Measurements from ENCODE around the gene CREB3L2. TPM values are rescaled to one million over a fixed set of nuclear protein-coding genes. Genes with fewer than 3 reads are reported as not detected.

CREB3L2 gene
- total and polyA plus RNA-seq, 2 of the 8 experiments (the other 6 are each of a cell fraction or from before 2014, with no cell fraction given) = 14.4 to 48.3 TPM

DNA sequence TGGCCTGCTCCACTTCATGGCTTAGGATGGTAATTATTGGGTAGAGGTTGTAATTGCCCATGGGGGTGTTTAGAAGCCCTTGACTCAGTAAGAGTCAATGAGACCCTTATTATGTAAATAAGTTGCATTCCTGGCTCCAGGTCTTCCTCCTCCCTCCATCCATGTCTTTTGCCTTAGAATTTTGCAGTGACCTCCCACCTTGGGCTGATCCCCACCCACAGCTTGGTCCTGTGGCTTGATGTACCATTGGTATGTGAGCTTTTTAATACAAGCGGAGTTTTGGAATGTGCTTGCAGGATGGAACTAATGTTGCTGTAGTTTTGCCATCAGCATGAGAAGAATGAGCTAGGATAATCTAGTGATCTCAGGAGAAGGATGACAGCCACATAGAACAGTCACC lies 81.9 kb downstream of the CREB3L2 start (continued):
- TF ChIP-seq, protein P1, sequence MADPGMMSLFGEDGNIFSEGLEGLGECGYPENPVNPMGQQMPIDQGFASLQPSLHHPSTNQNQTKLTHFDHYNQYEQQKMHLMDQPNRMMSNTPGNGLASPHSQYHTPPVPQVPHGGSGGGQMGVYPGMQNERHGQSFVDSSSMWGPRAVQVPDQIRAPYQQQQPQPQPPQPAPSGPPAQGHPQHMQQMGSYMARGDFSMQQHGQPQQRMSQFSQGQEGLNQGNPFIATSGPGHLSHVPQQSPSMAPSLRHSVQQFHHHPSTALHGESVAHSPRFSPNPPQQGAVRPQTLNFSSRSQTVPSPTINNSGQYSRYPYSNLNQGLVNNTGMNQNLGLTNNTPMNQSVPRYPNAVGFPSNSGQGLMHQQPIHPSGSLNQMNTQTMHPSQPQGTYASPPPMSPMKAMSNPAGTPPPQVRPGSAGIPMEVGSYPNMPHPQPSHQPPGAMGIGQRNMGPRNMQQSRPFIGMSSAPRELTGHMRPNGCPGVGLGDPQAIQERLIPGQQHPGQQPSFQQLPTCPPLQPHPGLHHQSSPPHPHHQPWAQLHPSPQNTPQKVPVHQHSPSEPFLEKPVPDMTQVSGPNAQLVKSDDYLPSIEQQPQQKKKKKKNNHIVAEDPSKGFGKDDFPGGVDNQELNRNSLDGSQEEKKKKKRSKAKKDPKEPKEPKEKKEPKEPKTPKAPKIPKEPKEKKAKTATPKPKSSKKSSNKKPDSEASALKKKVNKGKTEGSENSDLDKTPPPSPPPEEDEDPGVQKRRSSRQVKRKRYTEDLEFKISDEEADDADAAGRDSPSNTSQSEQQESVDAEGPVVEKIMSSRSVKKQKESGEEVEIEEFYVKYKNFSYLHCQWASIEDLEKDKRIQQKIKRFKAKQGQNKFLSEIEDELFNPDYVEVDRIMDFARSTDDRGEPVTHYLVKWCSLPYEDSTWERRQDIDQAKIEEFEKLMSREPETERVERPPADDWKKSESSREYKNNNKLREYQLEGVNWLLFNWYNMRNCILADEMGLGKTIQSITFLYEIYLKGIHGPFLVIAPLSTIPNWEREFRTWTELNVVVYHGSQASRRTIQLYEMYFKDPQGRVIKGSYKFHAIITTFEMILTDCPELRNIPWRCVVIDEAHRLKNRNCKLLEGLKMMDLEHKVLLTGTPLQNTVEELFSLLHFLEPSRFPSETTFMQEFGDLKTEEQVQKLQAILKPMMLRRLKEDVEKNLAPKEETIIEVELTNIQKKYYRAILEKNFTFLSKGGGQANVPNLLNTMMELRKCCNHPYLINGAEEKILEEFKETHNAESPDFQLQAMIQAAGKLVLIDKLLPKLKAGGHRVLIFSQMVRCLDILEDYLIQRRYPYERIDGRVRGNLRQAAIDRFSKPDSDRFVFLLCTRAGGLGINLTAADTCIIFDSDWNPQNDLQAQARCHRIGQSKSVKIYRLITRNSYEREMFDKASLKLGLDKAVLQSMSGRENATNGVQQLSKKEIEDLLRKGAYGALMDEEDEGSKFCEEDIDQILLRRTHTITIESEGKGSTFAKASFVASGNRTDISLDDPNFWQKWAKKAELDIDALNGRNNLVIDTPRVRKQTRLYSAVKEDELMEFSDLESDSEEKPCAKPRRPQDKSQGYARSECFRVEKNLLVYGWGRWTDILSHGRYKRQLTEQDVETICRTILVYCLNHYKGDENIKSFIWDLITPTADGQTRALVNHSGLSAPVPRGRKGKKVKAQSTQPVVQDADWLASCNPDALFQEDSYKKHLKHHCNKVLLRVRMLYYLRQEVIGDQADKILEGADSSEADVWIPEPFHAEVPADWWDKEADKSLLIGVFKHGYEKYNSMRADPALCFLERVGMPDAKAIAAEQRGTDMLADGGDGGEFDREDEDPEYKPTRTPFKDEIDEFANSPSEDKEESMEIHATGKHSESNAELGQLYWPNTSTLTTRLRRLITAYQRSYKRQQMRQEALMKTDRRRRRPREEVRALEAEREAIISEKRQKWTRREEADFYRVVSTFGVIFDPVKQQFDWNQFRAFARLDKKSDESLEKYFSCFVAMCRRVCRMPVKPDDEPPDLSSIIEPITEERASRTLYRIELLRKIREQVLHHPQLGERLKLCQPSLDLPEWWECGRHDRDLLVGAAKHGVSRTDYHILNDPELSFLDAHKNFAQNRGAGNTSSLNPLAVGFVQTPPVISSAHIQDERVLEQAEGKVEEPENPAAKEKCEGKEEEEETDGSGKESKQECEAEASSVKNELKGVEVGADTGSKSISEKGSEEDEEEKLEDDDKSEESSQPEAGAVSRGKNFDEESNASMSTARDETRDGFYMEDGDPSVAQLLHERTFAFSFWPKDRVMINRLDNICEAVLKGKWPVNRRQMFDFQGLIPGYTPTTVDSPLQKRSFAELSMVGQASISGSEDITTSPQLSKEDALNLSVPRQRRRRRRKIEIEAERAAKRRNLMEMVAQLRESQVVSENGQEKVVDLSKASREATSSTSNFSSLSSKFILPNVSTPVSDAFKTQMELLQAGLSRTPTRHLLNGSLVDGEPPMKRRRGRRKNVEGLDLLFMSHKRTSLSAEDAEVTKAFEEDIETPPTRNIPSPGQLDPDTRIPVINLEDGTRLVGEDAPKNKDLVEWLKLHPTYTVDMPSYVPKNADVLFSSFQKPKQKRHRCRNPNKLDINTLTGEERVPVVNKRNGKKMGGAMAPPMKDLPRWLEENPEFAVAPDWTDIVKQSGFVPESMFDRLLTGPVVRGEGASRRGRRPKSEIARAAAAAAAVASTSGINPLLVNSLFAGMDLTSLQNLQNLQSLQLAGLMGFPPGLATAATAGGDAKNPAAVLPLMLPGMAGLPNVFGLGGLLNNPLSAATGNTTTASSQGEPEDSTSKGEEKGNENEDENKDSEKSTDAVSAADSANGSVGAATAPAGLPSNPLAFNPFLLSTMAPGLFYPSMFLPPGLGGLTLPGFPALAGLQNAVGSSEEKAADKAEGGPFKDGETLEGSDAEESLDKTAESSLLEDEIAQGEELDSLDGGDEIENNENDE (IDR thresholded peaks at IDR 0.05; ENCODE audit: insufficient replicate concordance, low read length) = no peak
- TF ChIP-seq, protein P2, sequence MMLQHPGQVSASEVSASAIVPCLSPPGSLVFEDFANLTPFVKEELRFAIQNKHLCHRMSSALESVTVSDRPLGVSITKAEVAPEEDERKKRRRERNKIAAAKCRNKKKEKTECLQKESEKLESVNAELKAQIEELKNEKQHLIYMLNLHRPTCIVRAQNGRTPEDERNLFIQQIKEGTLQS (IDR thresholded peaks at IDR 0.05; ENCODE audit: insufficient read depth, low read depth, low read length) = no peak
- no peak for TF ChIP-seq RFX5 (IDR thresholded peaks at IDR 0.05; ENCODE audit: borderline replicate concordance, low read depth, low read length)
- TF ChIP-seq CBX8 (IDR thresholded peaks at IDR 0.05; ENCODE audit: borderline replicate concordance, low read depth, low read length) = no peak
- TF ChIP-seq KDM1A (IDR thresholded peaks at IDR 0.05; ENCODE audit: borderline replicate concordance, low read length) = peak; percentile 24; the same call in 1 of the 2 replicates
- TF ChIP-seq ASH2L (IDR thresholded peaks at IDR 0.05; ENCODE audit: low read length) = no peak
- peak; percentile 92 for TF ChIP-seq TEAD4 (IDR thresholded peaks at IDR 0.05; ENCODE audit: low read depth, low read length)
- no peak for TF ChIP-seq CEBPB (IDR thresholded peaks at IDR 0.05; ENCODE audit: low read depth, low read length)
- TF ChIP-seq FOSL1 (IDR thresholded peaks at IDR 0.05; ENCODE audit: insufficient read depth, low read depth, low read length) = no peak
- TF ChIP-seq SIX5 (IDR thresholded peaks at IDR 0.05; ENCODE audit: low read depth, low read length) = no peak
- no peak for TF ChIP-seq POLR2A (IDR thresholded peaks at IDR 0.05; ENCODE audit: control extremely low read depth in 1 of 2, low read depth in 2 of 2, low read length in 2 of 2)
- peak in 1 of 2 experiments; percentile 72; a peak in 1 of 4 replicates for TF ChIP-seq HDAC2 (IDR thresholded peaks at IDR 0.05; ENCODE audit: borderline replicate concordance in 1 of 2, low read depth in 2 of 2, low read length in 2 of 2)
